ENCODE data around the gene ADCY9.

DNA sequence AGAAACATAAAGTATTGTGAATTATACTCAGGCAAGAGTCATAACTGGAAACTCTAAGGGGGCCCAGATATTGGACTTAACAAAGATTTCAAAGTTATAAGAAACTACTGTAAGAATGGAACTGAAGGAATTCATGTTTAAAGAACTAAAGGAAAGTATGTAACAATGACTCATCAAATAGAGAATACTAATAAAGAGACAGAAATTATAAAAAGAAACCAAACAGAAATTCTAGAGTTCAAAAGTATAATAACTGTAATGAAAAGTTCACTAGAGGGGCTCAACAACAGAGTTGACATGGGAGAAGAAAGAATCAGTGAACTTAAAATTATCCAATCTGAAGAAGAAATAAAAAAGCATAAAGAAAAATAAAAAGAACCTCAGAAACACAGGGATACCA, 55.4 kb downstream of the ADCY9 start:
- TF ChIP-seq, protein P1, sequence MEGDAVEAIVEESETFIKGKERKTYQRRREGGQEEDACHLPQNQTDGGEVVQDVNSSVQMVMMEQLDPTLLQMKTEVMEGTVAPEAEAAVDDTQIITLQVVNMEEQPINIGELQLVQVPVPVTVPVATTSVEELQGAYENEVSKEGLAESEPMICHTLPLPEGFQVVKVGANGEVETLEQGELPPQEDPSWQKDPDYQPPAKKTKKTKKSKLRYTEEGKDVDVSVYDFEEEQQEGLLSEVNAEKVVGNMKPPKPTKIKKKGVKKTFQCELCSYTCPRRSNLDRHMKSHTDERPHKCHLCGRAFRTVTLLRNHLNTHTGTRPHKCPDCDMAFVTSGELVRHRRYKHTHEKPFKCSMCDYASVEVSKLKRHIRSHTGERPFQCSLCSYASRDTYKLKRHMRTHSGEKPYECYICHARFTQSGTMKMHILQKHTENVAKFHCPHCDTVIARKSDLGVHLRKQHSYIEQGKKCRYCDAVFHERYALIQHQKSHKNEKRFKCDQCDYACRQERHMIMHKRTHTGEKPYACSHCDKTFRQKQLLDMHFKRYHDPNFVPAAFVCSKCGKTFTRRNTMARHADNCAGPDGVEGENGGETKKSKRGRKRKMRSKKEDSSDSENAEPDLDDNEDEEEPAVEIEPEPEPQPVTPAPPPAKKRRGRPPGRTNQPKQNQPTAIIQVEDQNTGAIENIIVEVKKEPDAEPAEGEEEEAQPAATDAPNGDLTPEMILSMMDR (conservative IDR thresholded peaks at IDR 0.05; ENCODE audit: low read depth in 2 of 2): no peak
- TF ChIP-seq POLR2AphosphoS5 (IDR thresholded peaks at IDR 0.05; ENCODE audit: low read depth) (no peak), ZNF114 (CRISPR knock-in tag; IDR thresholded peaks at IDR 0.05) (no peak), ZNF331 (CRISPR knock-in tag; IDR thresholded peaks at IDR 0.05; ENCODE audit: low read depth) (no peak), EZH2 (IDR thresholded peaks at IDR 0.05; ENCODE audit: low read depth, unreplicated experiment) (no peak), JUNB (IDR thresholded peaks at IDR 0.05; ENCODE audit: unreplicated experiment) (no peak), EZH2phosphoT487 (IDR thresholded peaks at IDR 0.05; ENCODE audit: unreplicated experiment) (no peak)
- TF ChIP-seq, protein P2, sequence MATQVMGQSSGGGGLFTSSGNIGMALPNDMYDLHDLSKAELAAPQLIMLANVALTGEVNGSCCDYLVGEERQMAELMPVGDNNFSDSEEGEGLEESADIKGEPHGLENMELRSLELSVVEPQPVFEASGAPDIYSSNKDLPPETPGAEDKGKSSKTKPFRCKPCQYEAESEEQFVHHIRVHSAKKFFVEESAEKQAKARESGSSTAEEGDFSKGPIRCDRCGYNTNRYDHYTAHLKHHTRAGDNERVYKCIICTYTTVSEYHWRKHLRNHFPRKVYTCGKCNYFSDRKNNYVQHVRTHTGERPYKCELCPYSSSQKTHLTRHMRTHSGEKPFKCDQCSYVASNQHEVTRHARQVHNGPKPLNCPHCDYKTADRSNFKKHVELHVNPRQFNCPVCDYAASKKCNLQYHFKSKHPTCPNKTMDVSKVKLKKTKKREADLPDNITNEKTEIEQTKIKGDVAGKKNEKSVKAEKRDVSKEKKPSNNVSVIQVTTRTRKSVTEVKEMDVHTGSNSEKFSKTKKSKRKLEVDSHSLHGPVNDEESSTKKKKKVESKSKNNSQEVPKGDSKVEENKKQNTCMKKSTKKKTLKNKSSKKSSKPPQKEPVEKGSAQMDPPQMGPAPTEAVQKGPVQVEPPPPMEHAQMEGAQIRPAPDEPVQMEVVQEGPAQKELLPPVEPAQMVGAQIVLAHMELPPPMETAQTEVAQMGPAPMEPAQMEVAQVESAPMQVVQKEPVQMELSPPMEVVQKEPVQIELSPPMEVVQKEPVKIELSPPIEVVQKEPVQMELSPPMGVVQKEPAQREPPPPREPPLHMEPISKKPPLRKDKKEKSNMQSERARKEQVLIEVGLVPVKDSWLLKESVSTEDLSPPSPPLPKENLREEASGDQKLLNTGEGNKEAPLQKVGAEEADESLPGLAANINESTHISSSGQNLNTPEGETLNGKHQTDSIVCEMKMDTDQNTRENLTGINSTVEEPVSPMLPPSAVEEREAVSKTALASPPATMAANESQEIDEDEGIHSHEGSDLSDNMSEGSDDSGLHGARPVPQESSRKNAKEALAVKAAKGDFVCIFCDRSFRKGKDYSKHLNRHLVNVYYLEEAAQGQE (IDR thresholded peaks at IDR 0.05; ENCODE audit: unreplicated experiment): no peak
- TF ChIP-seq, protein P3, sequence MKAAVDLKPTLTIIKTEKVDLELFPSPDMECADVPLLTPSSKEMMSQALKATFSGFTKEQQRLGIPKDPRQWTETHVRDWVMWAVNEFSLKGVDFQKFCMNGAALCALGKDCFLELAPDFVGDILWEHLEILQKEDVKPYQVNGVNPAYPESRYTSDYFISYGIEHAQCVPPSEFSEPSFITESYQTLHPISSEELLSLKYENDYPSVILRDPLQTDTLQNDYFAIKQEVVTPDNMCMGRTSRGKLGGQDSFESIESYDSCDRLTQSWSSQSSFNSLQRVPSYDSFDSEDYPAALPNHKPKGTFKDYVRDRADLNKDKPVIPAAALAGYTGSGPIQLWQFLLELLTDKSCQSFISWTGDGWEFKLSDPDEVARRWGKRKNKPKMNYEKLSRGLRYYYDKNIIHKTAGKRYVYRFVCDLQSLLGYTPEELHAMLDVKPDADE (IDR thresholded peaks at IDR 0.05): no peak

Measured in GM23338 (cell line).